Thoracic aorta (tissue), 2 donors: ENCODE measurements around the gene CHST12. TPM values are rescaled to one million over a fixed set of nuclear protein-coding genes. Genes with fewer than 3 reads are reported as not detected.

Source experiments
- ATAC-seq: fragments of 150-250 bp; one replicate; pipeline ENCODE4 v1.8.0; 2017; ENCODE audit warnings: low read depth; ENCODE audit not compliant: insufficient number of reproducible peaks, low FRiP score
- DNase-seq: peaks from one replicate; pipeline ENCODE4 v3.0.0-alpha.2; 2020; ENCODE audit warnings: low spot score
- H3K27ac ChIP-seq, 2 donors: fragments of 200-600 bp; sonication (generic); 1 replicate in 1 of 2; 2 replicates in 1 of 2; pipeline ENCODE4 v1.5.1; 2016; ENCODE audit warnings: mild to moderate bottlenecking in 2 of 2, moderate library complexity in 2 of 2
- H3K27me3 ChIP-seq: fragments of 200-600 bp; sonication (generic); replicated peaks from 2 replicates; pipeline ENCODE4 v1.6.0; 2016; ENCODE audit warnings: mild to moderate bottlenecking; ENCODE audit not compliant: insufficient read depth
- H3K36me3 ChIP-seq: fragments of 200-600 bp; sonication (generic); one replicate; pipeline ENCODE4 v1.5.1; 2016
- H3K4me1 ChIP-seq, 2 donors: fragments of 200-600 bp; sonication (generic); 1 replicate in 1 of 2; 2 replicates in 1 of 2; pipeline versions ENCODE4 v1.5.1 to v1.6.0; 2016; ENCODE audit warnings: low read depth in 2 of 2, mild to moderate bottlenecking in 1 of 2; ENCODE audit not compliant: control insufficient read depth in 1 of 2
- H3K4me3 ChIP-seq: fragments of 200-600 bp; sonication (generic); 2 replicates; pipeline ENCODE4 v1.5.1; 2016; ENCODE audit warnings: mild to moderate bottlenecking
- H3K9me3 ChIP-seq: fragments of 200-600 bp; sonication (generic); 2 replicates; pipeline ENCODE4 v1.5.1; 2016
- CTCF ChIP-seq: fragments of 200-600 bp; sonication (generic); IDR thresholded peaks from one replicate; pipeline ENCODE4 v1.5.1; 2019; ENCODE audit warnings: antibody characterized with exemption
- total RNA-seq, 2 donors: library from RNA; depleted of rRNA; stranded (reverse); fragments of >200 nt; gene quantifications; one replicate each; pipeline versions ENCODE4 v1.1.0 to v1.2.3, GENCODE V29; 2016

The CHST12 gene
- total RNA-seq, 2 donors from 2014 or later: 18.7 to 19.1 TPM

DNA sequence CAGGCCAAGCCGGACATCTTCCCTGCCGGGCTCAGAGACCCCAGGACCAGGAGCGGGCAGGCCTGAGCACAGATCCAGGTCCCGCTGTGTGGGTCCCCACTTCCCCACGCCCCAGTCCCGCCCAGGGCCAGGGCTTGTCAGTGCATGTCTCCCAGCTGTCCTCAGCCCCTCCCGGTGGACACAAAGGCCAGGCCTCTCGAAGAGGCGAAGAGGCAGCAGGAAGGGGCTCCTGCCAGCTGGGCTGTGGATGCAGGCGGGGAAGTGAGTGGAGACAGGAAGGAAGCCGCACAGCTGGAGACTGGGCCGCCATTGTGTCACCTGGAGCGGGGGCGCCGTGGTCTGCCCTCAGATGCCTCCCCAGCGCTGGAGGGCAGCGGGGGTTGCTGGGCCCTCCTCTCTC, 68.0 kb downstream of the CHST12 start:
- TF ChIP-seq CTCF: no peak
- no peak overlapping the region for H3K4me3 ChIP-seq
- H3K27ac ChIP-seq: no peak overlapping the region
- H3K36me3 ChIP-seq: no peaks in the 10 kb centered on the region
- DNase-seq: no peak
- H3K4me1 ChIP-seq: no peaks in the 10 kb centered on the region
- H3K9me3 ChIP-seq: no peaks in the 10 kb centered on the region
- ATAC-seq: no peak
- H3K27me3 ChIP-seq: no peaks in the 10 kb centered on the region

GRCh38 chr7:2472739-2473138, 69.3 kb downstream of the CHST12 start:
- no peak for DNase-seq
- no peaks in the 10 kb centered on the region for H3K36me3 ChIP-seq
- no peak overlapping the region for H3K27ac ChIP-seq
- TF ChIP-seq CTCF: no peak
- H3K27me3 ChIP-seq: no peaks in the 10 kb centered on the region
- no peak overlapping the region for H3K4me3 ChIP-seq
- H3K9me3 ChIP-seq: no peaks in the 10 kb centered on the region
- H3K4me1 ChIP-seq: peaks cover 0 to 4% of the 10 kb centered on the region in 2 donors
- ATAC-seq: no peak

DNA sequence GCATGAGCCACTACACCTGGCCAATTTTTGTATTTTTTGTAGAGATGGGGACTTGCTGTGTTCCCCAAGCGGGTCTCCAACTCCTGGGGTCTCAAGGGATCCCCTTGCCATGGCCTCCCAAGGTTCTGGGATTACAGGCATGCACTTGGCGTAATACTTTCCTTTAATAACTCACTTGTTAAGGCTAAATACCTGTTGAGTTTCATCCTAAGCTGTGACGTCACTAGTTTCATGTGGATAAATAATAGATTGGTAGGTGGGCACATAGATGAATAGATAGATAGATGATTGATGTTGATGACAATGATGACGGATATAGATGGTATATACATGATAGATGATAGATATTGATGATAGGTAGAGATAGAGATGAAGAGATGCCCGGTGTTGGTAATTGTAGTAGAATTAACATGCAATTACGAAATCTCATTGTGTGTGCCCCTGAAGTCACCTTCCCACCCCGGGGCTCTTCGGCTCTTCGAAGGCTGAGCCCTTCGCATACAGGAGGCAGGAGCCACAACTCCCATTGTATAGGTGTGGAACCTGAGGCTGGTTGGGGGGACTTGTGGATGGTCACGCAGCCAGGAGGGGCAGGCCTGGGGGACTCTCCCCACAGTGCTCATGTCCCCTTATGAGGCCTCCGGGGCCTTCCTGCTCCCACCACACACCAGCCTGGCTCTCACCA, 70.2 kb downstream of the CHST12 start:
- ATAC-seq: no peak

DNA sequence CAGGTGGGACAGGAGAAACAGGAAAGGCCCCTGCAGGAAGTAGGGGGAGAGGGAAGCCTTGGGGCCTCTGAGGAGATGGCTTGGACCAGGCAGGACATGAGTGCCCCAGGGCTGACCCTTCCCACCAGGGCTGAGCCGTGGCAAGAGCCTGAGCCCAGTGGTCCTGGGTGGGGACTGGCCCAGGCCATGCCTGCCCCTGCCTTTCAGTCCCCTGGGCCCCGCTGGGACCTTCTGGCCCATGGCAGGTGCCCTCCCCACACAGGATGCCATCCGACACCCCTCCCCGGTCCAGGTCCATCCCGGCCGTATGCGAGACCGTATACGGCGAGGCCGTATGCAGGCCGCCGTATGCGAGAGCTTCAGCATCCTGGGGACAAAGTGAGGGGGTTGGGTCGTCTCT, 70.8 kb downstream of the CHST12 start:
- no peak for TF ChIP-seq CTCF
- no peak overlapping the region for H3K27ac ChIP-seq
- no peak overlapping the region for H3K4me3 ChIP-seq
- no peaks in the 10 kb centered on the region for H3K36me3 ChIP-seq
- ATAC-seq (no peak), DNase-seq (no peak)
- H3K9me3 ChIP-seq: no peaks in the 10 kb centered on the region
- no peaks in the 10 kb centered on the region for H3K27me3 ChIP-seq
- H3K4me1 ChIP-seq: peaks cover 4 to 18% of the 10 kb centered on the region in 2 donors

More for the DNA sequence above, 70.2 kb downstream of the CHST12 start:
- Histone ChIP-seq H3K27ac (no peak overlapping the region), H3K9me3 (no peaks in the 10 kb centered on the region), H3K4me1 (peaks cover 4 to 13% of the 10 kb centered on the region in 2 donors), H3K27me3 (no peaks in the 10 kb centered on the region), H3K4me3 (no peak overlapping the region), H3K36me3 (no peaks in the 10 kb centered on the region)
- no peak for TF ChIP-seq CTCF
- DNase-seq: no peak

GRCh38 chr7:2474813-2475677, 71.6 kb downstream of the CHST12 start:
- no peaks in the 10 kb centered on the region for H3K27me3 ChIP-seq
- no peak for TF ChIP-seq CTCF
- H3K36me3 ChIP-seq: no peaks in the 10 kb centered on the region
- H3K4me3 ChIP-seq: no peak overlapping the region
- H3K27ac ChIP-seq: no peak overlapping the region
- peaks cover 4 to 18% of the 10 kb centered on the region in 2 donors for H3K4me1 ChIP-seq
- ATAC-seq (no peak), DNase-seq (no peak)
- no peaks in the 10 kb centered on the region for H3K9me3 ChIP-seq
